DND-41 (cell line): ENCODE results near the gene SLFN12L.
"Not testable (repeated sequence)": the region's sequence is repeated elsewhere in the genome, so short reads cannot be mapped to it uniquely, and the experiment has no call there.

Experiments used
- EZH2 ChIP-seq: IDR thresholded peaks from 3 replicates; pipeline ENCODE4 v1.6.1; 2012; ENCODE audit warnings: borderline replicate concordance, low read depth, mild to moderate bottlenecking, moderate library complexity, low read length, inconsistent platforms; ENCODE audit not compliant: severe bottlenecking
- TF ChIP-seq, protein P1 (sequence below): IDR thresholded peaks from 2 replicates; pipeline ENCODE4 v1.5.1; 2012; ENCODE audit warnings: borderline replicate concordance, low read length, moderate library complexity, mild to moderate bottlenecking; ENCODE audit not compliant: poor library complexity, severe bottlenecking; ENCODE audit errors: extremely low read depth

DNA sequence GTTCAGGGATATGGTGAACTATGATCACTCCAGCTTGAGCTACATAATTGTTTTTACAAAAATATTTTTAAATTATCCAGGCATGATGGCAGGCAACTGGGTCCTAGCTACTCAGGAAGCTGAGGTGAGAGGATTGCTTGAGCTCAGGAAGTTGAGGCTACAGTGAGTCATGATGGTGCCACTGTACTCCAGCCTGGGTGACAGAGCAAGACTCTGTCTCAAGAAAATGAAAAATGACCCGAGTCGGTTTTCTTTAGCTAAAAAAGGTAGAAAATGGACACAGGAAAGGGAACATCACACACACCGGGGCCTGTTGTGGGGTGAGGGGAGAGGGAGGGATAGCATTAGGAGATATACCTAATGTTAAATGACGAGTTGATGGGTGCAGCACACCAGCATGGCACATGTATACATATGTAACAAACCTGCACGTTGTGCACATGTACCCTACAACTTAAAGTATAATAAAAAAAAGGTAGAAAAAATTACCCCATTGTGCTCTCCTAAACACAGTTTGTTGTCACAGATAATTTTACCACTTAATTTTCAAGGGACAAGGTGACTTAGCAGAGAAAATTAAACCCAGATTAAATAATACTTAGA is 15.7 kb downstream of the SLFN12L start:
- TF ChIP-seq, protein P1, sequence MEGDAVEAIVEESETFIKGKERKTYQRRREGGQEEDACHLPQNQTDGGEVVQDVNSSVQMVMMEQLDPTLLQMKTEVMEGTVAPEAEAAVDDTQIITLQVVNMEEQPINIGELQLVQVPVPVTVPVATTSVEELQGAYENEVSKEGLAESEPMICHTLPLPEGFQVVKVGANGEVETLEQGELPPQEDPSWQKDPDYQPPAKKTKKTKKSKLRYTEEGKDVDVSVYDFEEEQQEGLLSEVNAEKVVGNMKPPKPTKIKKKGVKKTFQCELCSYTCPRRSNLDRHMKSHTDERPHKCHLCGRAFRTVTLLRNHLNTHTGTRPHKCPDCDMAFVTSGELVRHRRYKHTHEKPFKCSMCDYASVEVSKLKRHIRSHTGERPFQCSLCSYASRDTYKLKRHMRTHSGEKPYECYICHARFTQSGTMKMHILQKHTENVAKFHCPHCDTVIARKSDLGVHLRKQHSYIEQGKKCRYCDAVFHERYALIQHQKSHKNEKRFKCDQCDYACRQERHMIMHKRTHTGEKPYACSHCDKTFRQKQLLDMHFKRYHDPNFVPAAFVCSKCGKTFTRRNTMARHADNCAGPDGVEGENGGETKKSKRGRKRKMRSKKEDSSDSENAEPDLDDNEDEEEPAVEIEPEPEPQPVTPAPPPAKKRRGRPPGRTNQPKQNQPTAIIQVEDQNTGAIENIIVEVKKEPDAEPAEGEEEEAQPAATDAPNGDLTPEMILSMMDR: not testable (repeated sequence)
- TF ChIP-seq EZH2: not testable (repeated sequence)
